IPS-NIHi7 (cell line): ENCODE results near the gene KCNN3.

Experiments used
- DNase-seq: peaks from one replicate; pipeline ENCODE4 v3.0.0; 2012; ENCODE audit warnings: mixed read lengths; ENCODE audit errors: extremely low spot score

Gene KCNN3

GRCh38 chr1:154880671-154881070, 10.6 kb upstream of the KCNN3 start:
- DNase-seq = no peak

- DNase-seq = no peak
Measured at GRCh38 chr1:154879038-154879421, 8.9 kb upstream of the KCNN3 start.

GRCh38 chr1:154878371-154879037, 8.4 kb upstream of the KCNN3 start:
- DNase-seq = peak; percentile 90

- no peak for DNase-seq
Measured at GRCh38 chr1:154877370-154877974, 7.4 kb upstream of the KCNN3 start.

GRCh38 chr1:154876842-154877369, 6.8 kb upstream of the KCNN3 start:
- DNase-seq = no peak

GRCh38 chr1:154874465-154874864, 4.4 kb upstream of the KCNN3 start:
- DNase-seq = no peak

- DNase-seq = no peak
Measured at GRCh38 chr1:154873321-154873950, 3.4 kb upstream of the KCNN3 start.

- DNase-seq = no peak
Measured at GRCh38 chr1:154871374-154871773, 1.3 kb upstream of the KCNN3 start.

GRCh38 chr1:154870734-154871133, 653 bp upstream of the KCNN3 start:
- DNase-seq = no peak

GRCh38 chr1:154869351-154870114, 548 bp downstream of the KCNN3 start:
- DNase-seq = no peak

- no peak for DNase-seq
Measured at GRCh38 chr1:154867841-154868605, 2.1 kb downstream of the KCNN3 start.

- peak; percentile 55 for DNase-seq
Measured at GRCh38 chr1:154867064-154867825, 2.8 kb downstream of the KCNN3 start.

- DNase-seq = no peak
Measured at GRCh38 chr1:154866257-154867063, 3.6 kb downstream of the KCNN3 start.

GRCh38 chr1:154865442-154866256, 4.4 kb downstream of the KCNN3 start:
- no peak for DNase-seq

- no peak for DNase-seq
Measured at GRCh38 chr1:154864189-154864975, 5.7 kb downstream of the KCNN3 start.

- peak; percentile 72 for DNase-seq
Measured at GRCh38 chr1:154863315-154864174, 6.5 kb downstream of the KCNN3 start.

GRCh38 chr1:154862907-154863306, 7.2 kb downstream of the KCNN3 start:
- no peak for DNase-seq
